ENCODE results near the gene SMIM23. TPM values are rescaled to one million over a fixed set of nuclear protein-coding genes. Genes with fewer than 3 reads are reported as not detected.

SMIM23 gene
- total and polyA plus RNA-seq, 2 donors (not counting 3 experiments of a cell fraction or from before 2014, with no cell fraction given): not detected

- H3K9me3 ChIP-seq (replicated peaks; ENCODE audit: control insufficient read depth, insufficient read depth, low read length): no peaks in the 10 kb centered on the region
- no peak overlapping the region for H2AFZ ChIP-seq (ENCODE audit: low read depth, low read length)
- BruUV-seq (replicated peaks): no TSS peak
- H3K79me2 ChIP-seq (ENCODE audit: control insufficient read depth, insufficient read depth, low read length): no peaks in the 10 kb centered on the region
- H3K4me2 ChIP-seq (ENCODE audit: insufficient read depth, low read length): no peak overlapping the region
- H3K4me3 ChIP-seq (replicated peaks in 1 of 3; ENCODE audit: insufficient read depth in 1 of 3, low read depth in 1 of 3, low read length in 3 of 3): no peak overlapping the region
- FAIRE-seq: no peak
- H3K27ac ChIP-seq (ENCODE audit: insufficient read depth, low read depth, low read length): no peak overlapping the region
- no peaks in the 10 kb centered on the region for H3K9me1 ChIP-seq (replicated peaks; ENCODE audit: control insufficient read depth, extremely low read depth, insufficient read depth, low read length)
- H3K9ac ChIP-seq (replicated peaks; ENCODE audit: extremely low read depth, insufficient read depth, low read length): no peak overlapping the region
- no peaks in the 10 kb centered on the region for H3K36me3 ChIP-seq (ENCODE audit: control insufficient read depth in 2 of 2, extremely low read depth in 1 of 2, insufficient read depth in 2 of 2, low read length in 2 of 2)
- H3K27me3 ChIP-seq (ENCODE audit: control insufficient read depth in 2 of 2, insufficient read depth in 2 of 2, low read length in 2 of 2): peaks cover 2 to 3% of the 10 kb centered on the region in 2 experiments
- no peak for DNase-seq (ENCODE audit: low read depth, low spot score)
- dilution Hi-C loops (cut with MboI; ENCODE audit: extremely low pct_ligation_motif_present, low sequenced_read_pairs) (no loop called here), intact Hi-C loops (cut with micrococcal nuclease) (no loop called here)
- ChIA-PET POLR2A (no interaction called here), CTCF (interaction anchor here (0.9 to 1.6 kb wide), 2 partner anchors 11 to 13 kb away, joined by 3 to 4 read pairs; no protein-coding TSS in a partner anchor)
- no peak for TF ChIP-seq FOS (IDR thresholded peaks at IDR 0.05; ENCODE audit: borderline replicate concordance, insufficient read depth, low read length)
- TF ChIP-seq, protein P1, sequence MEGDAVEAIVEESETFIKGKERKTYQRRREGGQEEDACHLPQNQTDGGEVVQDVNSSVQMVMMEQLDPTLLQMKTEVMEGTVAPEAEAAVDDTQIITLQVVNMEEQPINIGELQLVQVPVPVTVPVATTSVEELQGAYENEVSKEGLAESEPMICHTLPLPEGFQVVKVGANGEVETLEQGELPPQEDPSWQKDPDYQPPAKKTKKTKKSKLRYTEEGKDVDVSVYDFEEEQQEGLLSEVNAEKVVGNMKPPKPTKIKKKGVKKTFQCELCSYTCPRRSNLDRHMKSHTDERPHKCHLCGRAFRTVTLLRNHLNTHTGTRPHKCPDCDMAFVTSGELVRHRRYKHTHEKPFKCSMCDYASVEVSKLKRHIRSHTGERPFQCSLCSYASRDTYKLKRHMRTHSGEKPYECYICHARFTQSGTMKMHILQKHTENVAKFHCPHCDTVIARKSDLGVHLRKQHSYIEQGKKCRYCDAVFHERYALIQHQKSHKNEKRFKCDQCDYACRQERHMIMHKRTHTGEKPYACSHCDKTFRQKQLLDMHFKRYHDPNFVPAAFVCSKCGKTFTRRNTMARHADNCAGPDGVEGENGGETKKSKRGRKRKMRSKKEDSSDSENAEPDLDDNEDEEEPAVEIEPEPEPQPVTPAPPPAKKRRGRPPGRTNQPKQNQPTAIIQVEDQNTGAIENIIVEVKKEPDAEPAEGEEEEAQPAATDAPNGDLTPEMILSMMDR (IDR thresholded peaks at IDR 0.05; ENCODE audit: extremely low read depth in 1 of 2, insufficient read depth in 1 of 2, low read depth in 1 of 2, low read length in 2 of 2): no peak
- TF ChIP-seq EZH2 (IDR thresholded peaks at IDR 0.05; ENCODE audit: borderline replicate concordance, low read depth, low read length, severe bottlenecking): no peak
- TF ChIP-seq POLR2A (IDR thresholded peaks at IDR 0.05; ENCODE audit: low read depth, low read length): no peak
- no peak for TF ChIP-seq MYC (IDR thresholded peaks at IDR 0.05; ENCODE audit: low read depth, low read length)
- TF ChIP-seq POLR2AphosphoS5 (IDR thresholded peaks at IDR 0.05; ENCODE audit: insufficient read depth, low read depth, low read length): no peak
- TF ChIP-seq JUN (IDR thresholded peaks at IDR 0.05; ENCODE audit: borderline replicate concordance, insufficient read depth, insufficient read length, low read depth): no peak
- TF ChIP-seq, protein P2, sequence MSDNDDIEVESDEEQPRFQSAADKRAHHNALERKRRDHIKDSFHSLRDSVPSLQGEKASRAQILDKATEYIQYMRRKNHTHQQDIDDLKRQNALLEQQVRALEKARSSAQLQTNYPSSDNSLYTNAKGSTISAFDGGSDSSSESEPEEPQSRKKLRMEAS (IDR thresholded peaks at IDR 0.05; ENCODE audit: insufficient read depth, insufficient read length): no peak
- no peaks in the 10 kb centered on the region for H4K20me1 ChIP-seq (replicated peaks; ENCODE audit: control insufficient read depth, extremely low read depth, insufficient read depth, low read length)
- no peaks in the 10 kb centered on the region for H3K4me1 ChIP-seq (ENCODE audit: control insufficient read depth, extremely low read depth, insufficient read depth, low read length)
These were observed 9.8 kb downstream of the SMIM23 start for GRCh38 chr5:171795381-171795780.
